MM.1S (cell line): ENCODE data around the gene RASA4B.

Experiments
- CTCF ChIP-seq: fragments of 300-600 bp; sonication (generic); IDR thresholded peaks from 2 replicates; pipeline ENCODE4 v1.5.1; 2016; ENCODE audit warnings: antibody characterized with exemption, low read length, mixed read lengths
- EZH2 ChIP-seq: fragments of 300-600 bp; sonication (generic); optimal IDR thresholded peaks from 2 replicates; pipeline ENCODE3; 2017; ENCODE audit warnings: low read depth, mild to moderate bottlenecking, antibody characterized with exemption, low read length, mixed read lengths
- EZH2phosphoT487 ChIP-seq: fragments of 300-600 bp; sonication (generic); IDR thresholded peaks from 2 replicates; pipeline ENCODE4 v1.6.1; 2018; ENCODE audit warnings: antibody characterized with exemption, low read length

- TF ChIP-seq CTCF (no peak), EZH2 (no peak), EZH2phosphoT487 (no peak)
Observed at GRCh38 chr7:102457352-102457924, 60.1 kb downstream of the RASA4B start.
